SH-SY5Y (cell line): ENCODE measurements around the gene ATP12A.

Experiments
- GATA2 ChIP-seq: IDR thresholded peaks from 2 replicates; pipeline ENCODE4 v1.6.1; 2011; ENCODE audit warnings: mild to moderate bottlenecking, low read depth, low read length
- GATA3 ChIP-seq: IDR thresholded peaks from 2 replicates; pipeline ENCODE4 v1.6.1; 2011; ENCODE audit warnings: low read depth, mild to moderate bottlenecking, low read length, moderate library complexity

DNA sequence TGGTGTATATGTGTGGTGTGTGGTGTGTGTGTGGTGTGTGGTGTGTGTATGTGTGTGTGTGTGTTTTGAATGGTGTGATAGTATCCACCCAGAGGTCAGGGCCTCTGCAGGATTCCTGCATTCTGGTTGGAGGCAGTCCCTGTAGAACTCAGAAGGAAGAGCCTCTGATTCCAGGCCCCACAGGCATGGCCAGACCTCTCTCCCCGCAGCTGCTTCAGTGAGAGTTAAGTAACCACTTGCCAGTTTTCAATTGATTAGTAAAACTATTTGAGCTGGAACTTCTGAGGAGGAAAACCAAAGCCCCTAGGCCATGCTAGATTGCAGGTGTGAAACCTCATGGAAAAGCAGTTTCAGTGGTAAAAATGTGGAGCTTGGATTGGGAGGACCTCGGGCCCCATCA, 2.1 kb downstream of the ATP12A start:
- TF ChIP-seq GATA2 (no peak), GATA3 (no peak)
